Transverse colon (tissue), 4 donors: ENCODE results near the gene UNC13B. TPM values are rescaled to one million over a fixed set of nuclear protein-coding genes. Genes with fewer than 3 reads are reported as not detected.

Experiments used
- DNase-seq: peaks from one replicate; pipeline ENCODE4 v3.0.0-alpha.2; 2019
- H3K27ac ChIP-seq, 4 donors: fragments of 200-600 bp; sonication (generic); 2 replicates each; pipeline ENCODE4 v1.5.1; 2016 to 2018; ENCODE audit warnings: inconsistent platforms in 4 of 4
- H3K27me3 ChIP-seq: fragments of 200-600 bp; sonication (generic); 2 replicates; pipeline ENCODE4 v1.5.1; 2017; ENCODE audit warnings: inconsistent platforms
- H3K36me3 ChIP-seq, 4 donors: fragments of 200-600 bp; sonication (generic); 2 replicates each; pipeline ENCODE4 v1.5.1; 2017 to 2019; ENCODE audit warnings: inconsistent platforms in 4 of 4
- H3K4me1 ChIP-seq, 4 donors: fragments of 200-600 bp; sonication (generic); 2 replicates each; pipeline ENCODE4 v1.5.1; 2017 to 2020; ENCODE audit warnings: inconsistent platforms in 4 of 4
- H3K4me3 ChIP-seq, 4 donors: fragments of 200-600 bp; sonication (generic); 1 replicate in 1 of 4; 2 replicates in 3 of 4; pipeline versions ENCODE4 v1.5.1 to v1.6.1; 2017 to 2019; ENCODE audit warnings: inconsistent platforms in 4 of 4
- H3K9me3 ChIP-seq, 2 donors: fragments of 200-600 bp; sonication (generic); 2 replicates each; pipeline ENCODE4 v1.5.1; 2017 to 2019; ENCODE audit warnings: inconsistent platforms in 2 of 2
- CTCF ChIP-seq, 5 experiments: fragments of 200-600 bp in 3 of 5; fragments of 450-650 bp in 2 of 5; sonication (generic) in 3 of 5; IDR thresholded peaks; 1 replicate in 2 of 5; 2 replicates in 3 of 5; pipeline ENCODE4 v1.5.1; 2016 to 2017; ENCODE audit warnings: antibody characterized with exemption in 5 of 5, inconsistent platforms in 3 of 5, mild to moderate bottlenecking in 2 of 5, moderate library complexity in 1 of 5
- EP300 ChIP-seq: sonication (generic); formaldehyde crosslinking; IDR thresholded peaks from one replicate; pipeline ENCODE4 v1.6.1; 2017; ENCODE audit warnings: antibody characterized with exemption, low read depth
- POLR2A ChIP-seq: fragments of 450-650 bp; IDR thresholded peaks from one replicate; pipeline ENCODE4 v1.6.1; 2016; ENCODE audit warnings: antibody characterized with exemption, mild to moderate bottlenecking, moderate library complexity
- POLR2AphosphoS5 ChIP-seq, 3 donors: sonication (generic); formaldehyde crosslinking; IDR thresholded peaks; one replicate each; pipeline ENCODE4 v1.6.1; 2016; ENCODE audit warnings: antibody characterized with exemption in 3 of 3
- WGBS, 2 donors: methylation state at CpG; one replicate each; pipeline ENCODE4 v1.1.5; 2018; ENCODE audit warnings: low coverage in 1 of 2; 5-methylcytosine and 5-hydroxymethylcytosine counted together
- in situ Hi-C, 4 donors: fragments of 200-750 bp; cut with MboI; loops; one replicate each; pipeline versions ENCODE4 v1.15.0 to v1.15.1; 2017; ENCODE audit warnings: low sequenced_read_pairs in 3 of 4, low pct_ligation_motif_present in 1 of 4, low pct_unique_long_range_greater_than_20kb in 1 of 4
- intact Hi-C: fragments of 100-400 bp; cut with DNase I; formaldehyde crosslinking; loops from one replicate; pipeline ENCODE4 v1.15.1; 2023; ENCODE audit warnings: low total_unique reads
- total RNA-seq, 4 donors: library from RNA; depleted of rRNA; stranded (reverse); fragments of >200 nt; gene quantifications; one replicate each; pipeline ENCODE4 v1.1.0, GENCODE V29; 2016

The UNC13B gene
- total RNA-seq, 4 donors from 2014 or later, result 52.1 to 67.0 (median 58.9) TPM

GRCh38 chr9:35254984-35255857 is 93.4 kb downstream of the UNC13B start:
- no peak for DNase-seq
- no peak overlapping the region for H3K4me3 ChIP-seq
- H3K27ac ChIP-seq, result no peak overlapping the region
- in situ Hi-C loops (loop anchor here in 1 of 4 donors (10.0 kb wide), 1 partner anchor 140 kb away; the partner anchor contains the start of gene ATOSB), intact Hi-C loops (loop anchor here (5.0 kb wide), 1 partner anchor 138 kb away; the partner anchor contains the start of gene ATOSB)
- H3K9me3 ChIP-seq, result no peaks in the 10 kb centered on the region
- WGBS, 2 donors, result 57 to 64% methylated on average over 5 to 8 of the region's 8 CpGs
- H3K36me3 ChIP-seq, result no peaks in the 10 kb centered on the region
- no peak for TF ChIP-seq CTCF (IDR thresholded peaks at IDR 0.05)
- no peak for TF ChIP-seq POLR2AphosphoS5 (IDR thresholded peaks at IDR 0.05)
- no peak for TF ChIP-seq EP300
- no peak for TF ChIP-seq POLR2A
- H3K4me1 ChIP-seq, result peaks cover 0 to 22% (median 10%) of the 10 kb centered on the region in 4 donors
- no peaks in the 10 kb centered on the region for H3K27me3 ChIP-seq

GRCh38 chr9:35257986-35258659 is 96.3 kb downstream of the UNC13B start:
- Histone ChIP-seq H3K36me3 (no peaks in the 10 kb centered on the region), H3K27ac (peak overlapping the region in 3 of 4 donors; percentile 34 to 51 (median 46)), H3K4me3 (no peak overlapping the region), H3K27me3 (no peaks in the 10 kb centered on the region), H3K9me3 (no peaks in the 10 kb centered on the region), H3K4me1 (peaks cover 0 to 22% (median 10%) of the 10 kb centered on the region in 4 donors)
- intact Hi-C loops (loop anchor here (5.0 kb wide), 1 partner anchor 141 kb away; the partner anchor contains the start of gene ATOSB), in situ Hi-C loops (loop anchor here in 1 of 4 donors (10.0 kb wide), 1 partner anchor 143 kb away; the partner anchor contains the start of gene ATOSB)
- WGBS, 2 donors, result 47 to 60% methylated on average over 2 to 6 of the region's 6 CpGs
- TF ChIP-seq EP300 (no peak), POLR2A (no peak)
- DNase-seq, result no peak

GRCh38 chr9:35258660-35259474 is 97.1 kb downstream of the UNC13B start:
- DNase-seq, result peak; percentile 79
- TF ChIP-seq CTCF (IDR thresholded peaks at IDR 0.05), result peak; percentile 58 to 83 (median 71)
- no peak for TF ChIP-seq POLR2A
- 15 to 32% methylated on average over 5 of the region's 5 CpGs for WGBS, 2 donors
- Histone ChIP-seq H3K9me3 (no peaks in the 10 kb centered on the region), H3K4me1 (peaks cover 0 to 22% (median 10%) of the 10 kb centered on the region in 4 donors), H3K36me3 (no peaks in the 10 kb centered on the region), H3K27me3 (no peaks in the 10 kb centered on the region), H3K27ac (peak overlapping the region in 3 of 4 donors; percentile 34 to 51 (median 46)), H3K4me3 (no peak overlapping the region)
- intact Hi-C loops, result loop anchor here (5.0 kb wide), 1 partner anchor 142 kb away; the partner anchor contains the start of gene ATOSB
- in situ Hi-C loops, result loop anchor here in 1 of 4 donors (10.0 kb wide), 1 partner anchor 144 kb away; the partner anchor contains the start of gene ATOSB

GRCh38 chr9:35260186-35260585 is 98.4 kb downstream of the UNC13B start:
- no peak overlapping the region for H3K27ac ChIP-seq
- intact Hi-C loops (no loop called here), in situ Hi-C loops (loop anchor here in 3 of 4 donors (5.0 to 10.0 kb wide), 2 partner anchors 135 to 143 kb away; partner anchors contain the start of gene ATOSB (in 2 of the 3))
- TF ChIP-seq POLR2AphosphoS5 (IDR thresholded peaks at IDR 0.05) (no peak), CTCF (IDR thresholded peaks at IDR 0.05) (no peak)
- H3K36me3 ChIP-seq, result no peaks in the 10 kb centered on the region
- 78 to 82% methylated on average over 1 of the region's 1 CpG for WGBS, 2 donors
- H3K4me3 ChIP-seq, result no peak overlapping the region
- H3K27me3 ChIP-seq, result no peaks in the 10 kb centered on the region
- no peaks in the 10 kb centered on the region for H3K9me3 ChIP-seq
- no peak for DNase-seq
- H3K4me1 ChIP-seq, result peaks cover 0 to 22% (median 10%) of the 10 kb centered on the region in 4 donors
